Liver (tissue), 3 donors: ENCODE measurements around the gene SLC4A8.

Source experiments
- RAD21 ChIP-seq, 2 donors: IDR thresholded peaks; 2 replicates each; pipeline ENCODE4 v1.6.1; 2016; ENCODE audit warnings: antibody characterized with exemption in 2 of 2, mild to moderate bottlenecking in 2 of 2
- REST ChIP-seq: IDR thresholded peaks from 2 replicates; pipeline ENCODE4 v1.6.1; 2016; ENCODE audit warnings: antibody characterized with exemption, mild to moderate bottlenecking
- RXRA ChIP-seq, 2 donors: IDR thresholded peaks; 2 replicates each; pipeline ENCODE4 v1.6.1; 2017 to 2018; ENCODE audit warnings: antibody characterized with exemption in 2 of 2, mild to moderate bottlenecking in 1 of 2
- TF ChIP-seq, protein P1 (sequence below): fragments of 150-350 bp; IDR thresholded peaks from 2 replicates; pipeline ENCODE4 v1.5.1; 2017; ENCODE audit warnings: improper control_type of control experiment, low read depth, low read length; ENCODE audit not compliant: missing input control
- TF ChIP-seq, protein P2 (sequence below): IDR thresholded peaks from 2 replicates; pipeline ENCODE4 v1.6.1; 2016; ENCODE audit warnings: antibody characterized with exemption
- donor health status: healthy.
- donor health status: healthy.

DNA sequence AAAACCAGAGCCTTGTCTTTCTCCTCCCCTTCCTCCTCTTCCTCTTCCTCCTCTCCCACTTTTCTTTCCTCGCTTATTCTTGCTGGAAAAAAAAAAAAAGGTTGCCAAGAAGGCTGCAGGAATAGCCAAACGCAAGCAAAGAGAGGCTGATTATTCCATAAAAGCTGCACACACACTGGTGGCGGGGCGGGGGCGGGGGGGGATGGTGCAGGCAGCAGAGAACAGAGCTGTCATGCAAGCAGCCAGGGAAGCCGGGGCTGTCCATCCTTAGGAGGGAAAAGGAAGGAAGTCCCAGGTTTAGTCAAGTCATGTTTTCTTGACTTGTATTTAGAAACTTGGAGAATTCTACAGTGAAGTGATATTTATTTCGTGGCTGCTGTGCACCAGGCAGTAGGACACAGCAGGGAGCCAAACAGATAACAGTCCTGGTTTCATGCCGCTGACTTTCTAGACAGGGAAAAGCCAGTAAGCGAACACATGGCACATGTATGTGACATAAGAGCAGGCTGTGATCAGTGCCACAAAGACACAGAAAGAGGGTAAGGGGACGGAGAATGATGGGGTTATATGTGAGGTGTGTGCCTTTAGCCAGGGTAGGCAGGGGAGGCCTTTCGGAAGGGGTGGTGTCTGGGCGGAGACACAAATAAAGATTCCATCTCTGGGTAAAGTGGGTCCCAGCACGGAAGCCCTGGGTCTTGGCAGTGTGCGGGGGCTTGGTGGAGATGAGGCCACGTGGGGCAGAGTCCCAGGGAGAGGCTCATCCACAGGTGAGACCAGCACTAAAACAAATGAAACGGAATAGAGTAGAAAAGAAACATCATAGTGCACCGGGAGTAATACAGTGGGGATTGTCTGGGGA lies 109.8 kb downstream of the SLC4A8 start:
- no peak for TF ChIP-seq RAD21 (IDR thresholded peaks at IDR 0.05)
- no peak for TF ChIP-seq REST
- TF ChIP-seq, protein P1, sequence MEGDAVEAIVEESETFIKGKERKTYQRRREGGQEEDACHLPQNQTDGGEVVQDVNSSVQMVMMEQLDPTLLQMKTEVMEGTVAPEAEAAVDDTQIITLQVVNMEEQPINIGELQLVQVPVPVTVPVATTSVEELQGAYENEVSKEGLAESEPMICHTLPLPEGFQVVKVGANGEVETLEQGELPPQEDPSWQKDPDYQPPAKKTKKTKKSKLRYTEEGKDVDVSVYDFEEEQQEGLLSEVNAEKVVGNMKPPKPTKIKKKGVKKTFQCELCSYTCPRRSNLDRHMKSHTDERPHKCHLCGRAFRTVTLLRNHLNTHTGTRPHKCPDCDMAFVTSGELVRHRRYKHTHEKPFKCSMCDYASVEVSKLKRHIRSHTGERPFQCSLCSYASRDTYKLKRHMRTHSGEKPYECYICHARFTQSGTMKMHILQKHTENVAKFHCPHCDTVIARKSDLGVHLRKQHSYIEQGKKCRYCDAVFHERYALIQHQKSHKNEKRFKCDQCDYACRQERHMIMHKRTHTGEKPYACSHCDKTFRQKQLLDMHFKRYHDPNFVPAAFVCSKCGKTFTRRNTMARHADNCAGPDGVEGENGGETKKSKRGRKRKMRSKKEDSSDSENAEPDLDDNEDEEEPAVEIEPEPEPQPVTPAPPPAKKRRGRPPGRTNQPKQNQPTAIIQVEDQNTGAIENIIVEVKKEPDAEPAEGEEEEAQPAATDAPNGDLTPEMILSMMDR, result no peak
- TF ChIP-seq, protein P2, sequence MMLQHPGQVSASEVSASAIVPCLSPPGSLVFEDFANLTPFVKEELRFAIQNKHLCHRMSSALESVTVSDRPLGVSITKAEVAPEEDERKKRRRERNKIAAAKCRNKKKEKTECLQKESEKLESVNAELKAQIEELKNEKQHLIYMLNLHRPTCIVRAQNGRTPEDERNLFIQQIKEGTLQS, result no peak
- no peak for TF ChIP-seq RXRA (IDR thresholded peaks at IDR 0.05)
